ENCODE data around the gene PAGR1.

DNA sequence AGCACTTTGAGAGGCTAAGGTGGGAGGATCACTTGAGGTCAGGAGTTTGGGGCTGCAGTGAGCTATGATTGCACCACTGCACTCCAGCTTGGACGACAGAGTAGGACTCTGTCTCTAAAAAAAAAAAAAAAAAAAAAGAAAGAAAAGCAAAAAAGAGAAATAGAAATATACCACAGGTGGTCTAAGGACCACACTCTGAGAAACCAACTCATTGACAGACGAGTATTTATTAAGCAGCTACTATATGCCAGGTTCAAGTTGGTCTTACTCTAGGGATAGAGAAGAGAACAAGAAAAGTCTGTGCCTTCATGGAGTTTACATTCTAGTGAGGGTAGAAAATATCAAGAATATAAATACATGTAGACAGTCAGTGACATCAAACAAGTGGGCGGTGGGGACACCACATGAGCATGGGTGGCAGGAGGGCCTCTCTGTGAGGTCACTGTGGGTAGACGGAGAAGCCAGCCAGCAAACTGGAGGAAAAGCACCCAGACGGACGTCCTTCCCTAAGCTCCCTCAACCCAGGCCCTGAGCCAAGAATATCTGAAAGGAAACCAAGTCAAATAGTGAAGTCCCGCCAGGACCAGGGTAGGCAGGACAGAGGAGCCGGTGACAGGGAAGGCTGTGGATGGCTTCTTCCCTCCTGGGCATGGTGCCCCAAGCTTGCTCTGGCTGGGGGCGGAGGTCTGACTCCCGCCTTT is 42.3 kb downstream of the PAGR1 start:
- TF ChIP-seq, protein P1, sequence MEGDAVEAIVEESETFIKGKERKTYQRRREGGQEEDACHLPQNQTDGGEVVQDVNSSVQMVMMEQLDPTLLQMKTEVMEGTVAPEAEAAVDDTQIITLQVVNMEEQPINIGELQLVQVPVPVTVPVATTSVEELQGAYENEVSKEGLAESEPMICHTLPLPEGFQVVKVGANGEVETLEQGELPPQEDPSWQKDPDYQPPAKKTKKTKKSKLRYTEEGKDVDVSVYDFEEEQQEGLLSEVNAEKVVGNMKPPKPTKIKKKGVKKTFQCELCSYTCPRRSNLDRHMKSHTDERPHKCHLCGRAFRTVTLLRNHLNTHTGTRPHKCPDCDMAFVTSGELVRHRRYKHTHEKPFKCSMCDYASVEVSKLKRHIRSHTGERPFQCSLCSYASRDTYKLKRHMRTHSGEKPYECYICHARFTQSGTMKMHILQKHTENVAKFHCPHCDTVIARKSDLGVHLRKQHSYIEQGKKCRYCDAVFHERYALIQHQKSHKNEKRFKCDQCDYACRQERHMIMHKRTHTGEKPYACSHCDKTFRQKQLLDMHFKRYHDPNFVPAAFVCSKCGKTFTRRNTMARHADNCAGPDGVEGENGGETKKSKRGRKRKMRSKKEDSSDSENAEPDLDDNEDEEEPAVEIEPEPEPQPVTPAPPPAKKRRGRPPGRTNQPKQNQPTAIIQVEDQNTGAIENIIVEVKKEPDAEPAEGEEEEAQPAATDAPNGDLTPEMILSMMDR (IDR thresholded peaks at IDR 0.05; ENCODE audit: low read depth, low read length, missing input control): no peak
- TF ChIP-seq RXRA (IDR thresholded peaks at IDR 0.05): no peak
- no peak for TF ChIP-seq YY1 (IDR thresholded peaks at IDR 0.05)
- TF ChIP-seq, protein P2, sequence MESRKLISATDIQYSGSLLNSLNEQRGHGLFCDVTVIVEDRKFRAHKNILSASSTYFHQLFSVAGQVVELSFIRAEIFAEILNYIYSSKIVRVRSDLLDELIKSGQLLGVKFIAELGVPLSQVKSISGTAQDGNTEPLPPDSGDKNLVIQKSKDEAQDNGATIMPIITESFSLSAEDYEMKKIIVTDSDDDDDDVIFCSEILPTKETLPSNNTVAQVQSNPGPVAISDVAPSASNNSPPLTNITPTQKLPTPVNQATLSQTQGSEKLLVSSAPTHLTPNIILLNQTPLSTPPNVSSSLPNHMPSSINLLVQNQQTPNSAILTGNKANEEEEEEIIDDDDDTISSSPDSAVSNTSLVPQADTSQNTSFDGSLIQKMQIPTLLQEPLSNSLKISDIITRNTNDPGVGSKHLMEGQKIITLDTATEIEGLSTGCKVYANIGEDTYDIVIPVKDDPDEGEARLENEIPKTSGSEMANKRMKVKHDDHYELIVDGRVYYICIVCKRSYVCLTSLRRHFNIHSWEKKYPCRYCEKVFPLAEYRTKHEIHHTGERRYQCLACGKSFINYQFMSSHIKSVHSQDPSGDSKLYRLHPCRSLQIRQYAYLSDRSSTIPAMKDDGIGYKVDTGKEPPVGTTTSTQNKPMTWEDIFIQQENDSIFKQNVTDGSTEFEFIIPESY (IDR thresholded peaks at IDR 0.05): no peak
- no peak for TF ChIP-seq HNF4G (IDR thresholded peaks at IDR 0.05)
- no peak for TF ChIP-seq TAF1 (conservative IDR thresholded peaks at IDR 0.05)
- no peak for TF ChIP-seq RAD21 (IDR thresholded peaks at IDR 0.05)
- TF ChIP-seq SP1 (IDR thresholded peaks at IDR 0.05): no peak
- no peak for TF ChIP-seq MAX (IDR thresholded peaks at IDR 0.05)
- TF ChIP-seq FOXA1 (IDR thresholded peaks at IDR 0.05): no peak

Data from liver (tissue), 3 donors.